ENCODE data around the gene KCNAB1. TPM values are rescaled to one million over a fixed set of nuclear protein-coding genes. Genes with fewer than 3 reads are reported as not detected.
"Not testable (repeated sequence)": the region's sequence is repeated elsewhere in the genome, so short reads cannot be mapped to it uniquely, and the experiment has no call there.

KCNAB1 gene
- total RNA-seq, 3 donors from 2014 or later (not counting 1 experiment from before 2014, with no cell fraction given) = not detected

DNA sequence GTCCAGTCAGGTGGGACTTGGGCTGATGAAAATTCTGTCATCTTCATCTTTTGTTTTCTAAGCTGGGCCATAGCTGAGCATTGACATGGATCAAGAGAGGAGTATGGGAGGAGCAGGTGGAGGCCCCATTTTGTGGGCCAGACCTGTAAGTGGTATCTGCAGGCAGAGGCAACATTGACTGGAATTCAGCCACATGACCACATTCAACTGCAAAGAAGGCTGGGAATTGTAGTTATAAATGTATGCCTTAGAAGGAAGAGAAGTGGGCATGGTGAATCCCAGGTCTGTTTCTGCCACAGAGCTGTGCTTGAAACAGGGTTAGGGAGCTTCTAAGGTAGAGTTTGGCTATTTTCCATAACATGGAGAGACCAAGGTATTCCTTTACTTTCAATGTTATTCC lies 11.4 kb downstream of the KCNAB1 start:
- Histone ChIP-seq H3K36me3 (ENCODE audit: control insufficient read depth, insufficient read depth, low read length) (no peaks in the 10 kb centered on the region), H3K4me3 (ENCODE audit: low read length) (no peak overlapping the region), H3K27me3 (ENCODE audit: control insufficient read depth, insufficient read depth, low read length) (no peaks in the 10 kb centered on the region), H3K27ac (ENCODE audit: low read length) (no peak overlapping the region), H3K4me1 (ENCODE audit: control insufficient read depth, insufficient read depth, low read length) (no peaks in the 10 kb centered on the region), H3K9me3 (ENCODE audit: control insufficient read depth, insufficient read depth, low read length) (no peaks in the 10 kb centered on the region)
- Mint-ChIP-seq H3K27ac (no peak overlapping the region), H3K9me3 (no peaks in the 10 kb centered on the region), H3K4me3 (no peak overlapping the region), H3K36me3 (no peaks in the 10 kb centered on the region), H3K4me1 (no peaks in the 10 kb centered on the region), H3K27me3 (ENCODE audit: low read depth in 2 of 2) (peaks cover 13 to 45% of the 10 kb centered on the region in 2 donors)
- no peak for ATAC-seq
- intact Hi-C loops (cut with micrococcal nuclease) = no loop called here
- TF ChIP-seq, protein P1, sequence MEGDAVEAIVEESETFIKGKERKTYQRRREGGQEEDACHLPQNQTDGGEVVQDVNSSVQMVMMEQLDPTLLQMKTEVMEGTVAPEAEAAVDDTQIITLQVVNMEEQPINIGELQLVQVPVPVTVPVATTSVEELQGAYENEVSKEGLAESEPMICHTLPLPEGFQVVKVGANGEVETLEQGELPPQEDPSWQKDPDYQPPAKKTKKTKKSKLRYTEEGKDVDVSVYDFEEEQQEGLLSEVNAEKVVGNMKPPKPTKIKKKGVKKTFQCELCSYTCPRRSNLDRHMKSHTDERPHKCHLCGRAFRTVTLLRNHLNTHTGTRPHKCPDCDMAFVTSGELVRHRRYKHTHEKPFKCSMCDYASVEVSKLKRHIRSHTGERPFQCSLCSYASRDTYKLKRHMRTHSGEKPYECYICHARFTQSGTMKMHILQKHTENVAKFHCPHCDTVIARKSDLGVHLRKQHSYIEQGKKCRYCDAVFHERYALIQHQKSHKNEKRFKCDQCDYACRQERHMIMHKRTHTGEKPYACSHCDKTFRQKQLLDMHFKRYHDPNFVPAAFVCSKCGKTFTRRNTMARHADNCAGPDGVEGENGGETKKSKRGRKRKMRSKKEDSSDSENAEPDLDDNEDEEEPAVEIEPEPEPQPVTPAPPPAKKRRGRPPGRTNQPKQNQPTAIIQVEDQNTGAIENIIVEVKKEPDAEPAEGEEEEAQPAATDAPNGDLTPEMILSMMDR (IDR thresholded peaks at IDR 0.05) = no peak
- no peak for DNase-seq

DNA sequence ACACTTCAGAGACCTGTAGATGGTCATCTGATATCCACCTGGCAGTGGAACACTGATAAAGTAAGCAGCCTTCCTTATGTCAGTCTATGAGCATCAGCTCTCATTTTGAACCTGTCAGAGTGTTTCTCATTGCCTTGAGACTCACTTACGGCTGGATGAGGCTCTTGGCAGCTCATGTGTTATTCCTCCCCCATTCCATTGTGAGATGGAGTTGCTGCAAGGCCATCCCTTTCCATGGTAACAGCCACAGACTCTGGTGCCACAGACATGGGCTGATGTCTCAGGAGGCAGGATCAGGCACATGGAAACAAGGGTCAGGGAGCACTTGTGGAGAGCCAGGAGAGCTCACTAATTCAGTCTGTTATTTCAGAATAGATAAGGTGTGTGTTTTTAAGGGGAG lies 11.9 kb downstream of the KCNAB1 start:
- H3K27me3 Mint-ChIP-seq (ENCODE audit: low read depth in 2 of 2) = peaks cover 13 to 50% of the 10 kb centered on the region in 2 donors
- Histone ChIP-seq H3K4me3 (ENCODE audit: low read length) (no peak overlapping the region), H3K36me3 (ENCODE audit: control insufficient read depth, insufficient read depth, low read length) (no peaks in the 10 kb centered on the region), H3K27me3 (ENCODE audit: control insufficient read depth, insufficient read depth, low read length) (no peaks in the 10 kb centered on the region), H3K9me3 (ENCODE audit: control insufficient read depth, insufficient read depth, low read length) (no peaks in the 10 kb centered on the region), H3K4me1 (ENCODE audit: control insufficient read depth, insufficient read depth, low read length) (no peaks in the 10 kb centered on the region), H3K27ac (ENCODE audit: low read length) (no peak overlapping the region)
- H3K27ac Mint-ChIP-seq = no peak overlapping the region
- H3K9me3 Mint-ChIP-seq = no peaks in the 10 kb centered on the region
- no peak for DNase-seq
- 86% methylated on average over 1 of the region's 1 CpG for WGBS (ENCODE audit: insufficient coverage)
- H3K36me3 Mint-ChIP-seq = no peaks in the 10 kb centered on the region
- no peaks in the 10 kb centered on the region for H3K4me1 Mint-ChIP-seq
- intact Hi-C loops (cut with micrococcal nuclease) = no loop called here
- ATAC-seq = no peak
- TF ChIP-seq, protein P1 (IDR thresholded peaks at IDR 0.05) = no peak
- H3K4me3 Mint-ChIP-seq = no peak overlapping the region

DNA sequence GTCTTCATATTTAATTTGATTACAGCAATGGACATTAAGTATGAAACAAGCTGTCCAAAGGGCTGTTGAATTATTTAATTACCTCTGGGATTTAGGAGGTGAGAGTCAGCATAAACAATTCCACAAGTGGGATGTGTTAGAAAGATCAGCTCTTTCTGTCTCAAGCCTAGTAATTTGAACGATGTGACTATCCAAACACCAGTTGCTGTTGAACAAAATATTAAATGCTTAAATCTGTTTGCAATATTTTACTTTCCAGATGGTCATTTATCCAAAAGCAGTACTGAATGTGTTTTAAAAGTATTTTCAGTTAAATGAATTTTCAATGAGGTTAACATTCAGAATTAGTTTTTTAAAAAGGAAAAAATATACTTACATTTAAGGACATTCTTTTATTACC lies 12.7 kb downstream of the KCNAB1 start:
- H3K27me3 ChIP-seq (ENCODE audit: control insufficient read depth, insufficient read depth, low read length) = no peaks in the 10 kb centered on the region
- no peaks in the 10 kb centered on the region for H3K36me3 Mint-ChIP-seq
- ATAC-seq = no peak
- TF ChIP-seq, protein P1 (IDR thresholded peaks at IDR 0.05) = no peak
- intact Hi-C loops (cut with micrococcal nuclease) = no loop called here
- no peaks in the 10 kb centered on the region for H3K36me3 ChIP-seq (ENCODE audit: control insufficient read depth, insufficient read depth, low read length)
- H3K27ac ChIP-seq (ENCODE audit: low read length) = no peak overlapping the region
- no peak overlapping the region for H3K4me3 Mint-ChIP-seq
- no peaks in the 10 kb centered on the region for H3K4me1 ChIP-seq (ENCODE audit: control insufficient read depth, insufficient read depth, low read length)
- H3K9me3 ChIP-seq (ENCODE audit: control insufficient read depth, insufficient read depth, low read length) = no peaks in the 10 kb centered on the region
- 78% methylated on average over 1 of the region's 1 CpG for WGBS (ENCODE audit: insufficient coverage)
- no peaks in the 10 kb centered on the region for H3K4me1 Mint-ChIP-seq
- no peak overlapping the region for H3K4me3 ChIP-seq (ENCODE audit: low read length)
- no peak for DNase-seq
- peaks cover 16 to 57% of the 10 kb centered on the region in 2 donors for H3K27me3 Mint-ChIP-seq (ENCODE audit: low read depth in 2 of 2)
- H3K27ac Mint-ChIP-seq = no peak overlapping the region
- no peaks in the 10 kb centered on the region for H3K9me3 Mint-ChIP-seq

DNA sequence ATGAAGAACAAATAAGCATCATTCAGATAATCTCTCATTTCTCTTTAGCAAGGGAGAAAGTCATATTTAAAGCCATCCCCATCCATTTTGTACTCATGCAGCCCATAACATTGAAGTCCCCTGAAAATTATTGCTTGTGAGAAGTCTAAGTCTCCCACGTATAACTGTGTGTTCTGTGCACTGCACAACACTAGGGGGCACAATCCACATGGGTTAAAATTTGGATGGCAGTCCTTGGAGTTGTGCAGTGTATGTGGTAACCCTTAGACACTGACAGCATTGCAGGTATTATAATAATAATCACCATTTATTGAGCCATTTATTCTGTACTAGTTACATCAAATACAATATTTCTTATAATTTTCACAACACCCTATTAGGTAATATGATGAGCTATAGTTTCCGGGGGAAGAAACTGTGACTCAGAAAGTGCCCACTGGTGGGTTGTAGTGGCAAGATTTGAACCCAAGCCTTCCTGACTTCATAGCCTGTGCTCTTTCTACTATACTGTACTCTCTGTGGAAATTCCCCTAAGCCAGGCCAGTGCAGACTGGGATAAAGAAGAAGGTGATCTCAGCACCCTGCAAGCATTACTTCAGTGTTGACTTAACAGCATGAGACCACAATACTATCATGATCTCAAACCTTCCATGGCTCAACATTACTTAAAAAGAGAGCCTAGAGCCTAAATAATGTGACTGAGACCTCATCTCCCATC lies 15.7 kb downstream of the KCNAB1 start:
- Mint-ChIP-seq H3K27ac (no peak overlapping the region), H3K9me3 (no peaks in the 10 kb centered on the region), H3K4me1 (no peaks in the 10 kb centered on the region), H3K4me3 (no peak overlapping the region), H3K27me3 (ENCODE audit: low read depth in 2 of 2) (peaks cover 22 to 51% of the 10 kb centered on the region in 2 donors), H3K36me3 (no peaks in the 10 kb centered on the region)
- no peak for DNase-seq
- H3K27me3 ChIP-seq (ENCODE audit: control insufficient read depth, insufficient read depth, low read length) = no peaks in the 10 kb centered on the region
- no peak overlapping the region for H3K27ac ChIP-seq (ENCODE audit: low read length)
- no peak for ATAC-seq
- TF ChIP-seq, protein P1 (IDR thresholded peaks at IDR 0.05) = no peak
- no peaks in the 10 kb centered on the region for H3K36me3 ChIP-seq (ENCODE audit: control insufficient read depth, insufficient read depth, low read length)
- H3K4me1 ChIP-seq (ENCODE audit: control insufficient read depth, insufficient read depth, low read length) = no peaks in the 10 kb centered on the region
- 50% methylated on average over 1 of the region's 2 CpGs for WGBS (ENCODE audit: insufficient coverage)
- H3K4me3 ChIP-seq (ENCODE audit: low read length) = no peak overlapping the region
- H3K9me3 ChIP-seq (ENCODE audit: control insufficient read depth, insufficient read depth, low read length) = no peaks in the 10 kb centered on the region
- intact Hi-C loops (cut with micrococcal nuclease) = no loop called here

GRCh38 chr3:156137397-156137796 lies 17.0 kb downstream of the KCNAB1 start:
- ATAC-seq; H3K9me3 Mint-ChIP-seq; H3K4me1 ChIP-seq (ENCODE audit: control insufficient read depth, insufficient read depth, low read length); H3K27ac ChIP-seq (ENCODE audit: low read length); DNase-seq; H3K4me3 Mint-ChIP-seq; intact Hi-C loops (cut with micrococcal nuclease); H3K36me3 Mint-ChIP-seq; H3K27ac Mint-ChIP-seq; H3K4me1 Mint-ChIP-seq; H3K4me3 ChIP-seq (ENCODE audit: low read length); H3K36me3 ChIP-seq (ENCODE audit: control insufficient read depth, insufficient read depth, low read length); H3K27me3 ChIP-seq (ENCODE audit: control insufficient read depth, insufficient read depth, low read length); H3K9me3 ChIP-seq (ENCODE audit: control insufficient read depth, insufficient read depth, low read length): not testable (repeated sequence)
- WGBS (ENCODE audit: insufficient coverage) = 7% methylated on average over 6 of the region's 8 CpGs
- peaks cover 22 to 50% of the 10 kb centered on the region in 2 donors for H3K27me3 Mint-ChIP-seq (ENCODE audit: low read depth in 2 of 2)

Measured in natural killer cell (primary cell).